Mucosa of descending colon (tissue), 3 donors: Measurements from ENCODE around the gene C17orf107. TPM values are rescaled to one million over a fixed set of nuclear protein-coding genes. Genes with fewer than 3 reads are reported as not detected.

Source experiments
- ATAC-seq: fragments of 200-7000 bp; cut with Tn5 transposase; one replicate; pipeline ENCODE4 v1.9.1; 2020; ENCODE audit warnings: mild to moderate bottlenecking, moderate library complexity
- DNase-seq, 3 donors: peaks; one replicate each; pipeline ENCODE4 v3.0.0-alpha.2; 2020
- H3K36me3 ChIP-seq: fragments of 200-600 bp; one replicate; pipeline ENCODE4 v1.8.0; 2021; ENCODE audit warnings: low read depth, mild to moderate bottlenecking
- H3K4me1 ChIP-seq: fragments of 200-600 bp; one replicate; pipeline ENCODE4 v1.8.0; 2021; ENCODE audit warnings: low read depth, mild to moderate bottlenecking
- H3K4me3 ChIP-seq: fragments of 200-600 bp; one replicate; pipeline ENCODE4 v1.8.0; 2021; ENCODE audit warnings: mild to moderate bottlenecking
- H3K9me3 ChIP-seq: fragments of 200-600 bp; one replicate; pipeline ENCODE4 v1.8.0; 2021; ENCODE audit warnings: mild to moderate bottlenecking
- intact Hi-C, 2 donors: fragments of 100-400 bp; cut with DNase I in 1 of 2; cut with micrococcal nuclease in 1 of 2; formaldehyde crosslinking; loops; one replicate each; pipeline versions ENCODE4 v1.11.0 to v1.11.1; 2022; cut with DNase I, micrococcal nuclease
- total RNA-seq, 3 donors: library from RNA; stranded (reverse); fragmentation: NEBNext Ultra II Directional in 2 of 3; extraction: Animal tissue kit (Norgen Biotek cat#: 25700) in 2 of 3; gene quantifications; one replicate each; pipeline versions ENCODE4 v1.2.1 to v1.2.4, GENCODE V29; 2021 to 2023
- TF ChIP-seq, protein P1 (sequence below): fragments of 200-600 bp; IDR thresholded peaks from one replicate; pipeline ENCODE4 v1.8.0; 2022; ENCODE audit warnings: antibody characterized with exemption, mild to moderate bottlenecking
- donor health status: DM: no; HTN: no; CAD: no; lungs with moderate emphysema.
- donor health status: DM: no; HTN: no; CAD: no.
- donor health status: DM: no; HTN: yes; CAD: no.

Gene C17orf107
- total RNA-seq, 3 donors from 2014 or later = 0.52 to 2.6 (median 0.80) TPM

GRCh38 chr17:4881761-4882555 lies 17.4 kb upstream of the C17orf107 start:
- Histone ChIP-seq H3K36me3 (peaks cover 3% of the 10 kb centered on the region), H3K4me3 (no peak overlapping the region), H3K9me3 (no peaks in the 10 kb centered on the region), H3K4me1 (no peaks in the 10 kb centered on the region)
- ATAC-seq (peak; percentile 95), DNase-seq (peak; percentile 74 to 89 (median 83))
- TF ChIP-seq, protein P1, sequence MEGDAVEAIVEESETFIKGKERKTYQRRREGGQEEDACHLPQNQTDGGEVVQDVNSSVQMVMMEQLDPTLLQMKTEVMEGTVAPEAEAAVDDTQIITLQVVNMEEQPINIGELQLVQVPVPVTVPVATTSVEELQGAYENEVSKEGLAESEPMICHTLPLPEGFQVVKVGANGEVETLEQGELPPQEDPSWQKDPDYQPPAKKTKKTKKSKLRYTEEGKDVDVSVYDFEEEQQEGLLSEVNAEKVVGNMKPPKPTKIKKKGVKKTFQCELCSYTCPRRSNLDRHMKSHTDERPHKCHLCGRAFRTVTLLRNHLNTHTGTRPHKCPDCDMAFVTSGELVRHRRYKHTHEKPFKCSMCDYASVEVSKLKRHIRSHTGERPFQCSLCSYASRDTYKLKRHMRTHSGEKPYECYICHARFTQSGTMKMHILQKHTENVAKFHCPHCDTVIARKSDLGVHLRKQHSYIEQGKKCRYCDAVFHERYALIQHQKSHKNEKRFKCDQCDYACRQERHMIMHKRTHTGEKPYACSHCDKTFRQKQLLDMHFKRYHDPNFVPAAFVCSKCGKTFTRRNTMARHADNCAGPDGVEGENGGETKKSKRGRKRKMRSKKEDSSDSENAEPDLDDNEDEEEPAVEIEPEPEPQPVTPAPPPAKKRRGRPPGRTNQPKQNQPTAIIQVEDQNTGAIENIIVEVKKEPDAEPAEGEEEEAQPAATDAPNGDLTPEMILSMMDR = peak; percentile 74
- intact Hi-C loops = loop anchor here in 1 of 2 donors (10.0 kb wide), 2 partner anchors 97 to 177 kb away; partner anchors contain the start of genes GLTPD2, PELP1 and VMO1

DNA sequence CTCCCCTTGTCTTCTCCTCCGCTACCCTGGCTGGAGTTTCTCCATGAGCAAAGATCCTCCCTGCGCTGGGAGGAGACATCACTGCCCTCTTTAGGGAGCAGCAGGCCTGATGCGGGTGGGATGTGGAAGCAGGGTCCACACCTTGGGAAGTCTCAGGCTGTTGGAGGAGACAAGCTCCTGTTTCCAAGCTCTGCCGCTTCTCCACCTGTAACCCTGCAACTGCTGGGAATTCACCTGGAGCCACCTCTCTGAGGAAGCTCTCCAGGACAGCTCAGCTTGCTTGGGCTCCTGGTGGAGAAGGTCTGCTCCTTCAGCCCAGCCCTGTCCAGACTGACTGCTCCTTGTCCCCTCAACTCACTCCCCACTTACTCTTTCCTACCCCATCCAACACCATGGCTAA lies 14.8 kb upstream of the C17orf107 start:
- H3K36me3 ChIP-seq = peaks cover 3% of the 10 kb centered on the region
- peak in 1 of 3 donors; percentile 19 for DNase-seq
- TF ChIP-seq, protein P1 = no peak
- H3K4me3 ChIP-seq = no peak overlapping the region
- intact Hi-C loops = loop anchor here in 1 of 2 donors (10.0 kb wide), 2 partner anchors 100 to 180 kb away; partner anchors contain the start of genes GLTPD2, PELP1 and VMO1
- H3K9me3 ChIP-seq = no peaks in the 10 kb centered on the region
- H3K4me1 ChIP-seq = no peaks in the 10 kb centered on the region
- ATAC-seq = no peak

- H3K4me1 ChIP-seq = no peaks in the 10 kb centered on the region
- ATAC-seq (no peak), DNase-seq (peak in 1 of 3 donors; percentile 40)
- peaks cover 3% of the 10 kb centered on the region for H3K36me3 ChIP-seq
- no peaks in the 10 kb centered on the region for H3K9me3 ChIP-seq
- intact Hi-C loops = loop anchor here (5.0 to 10.0 kb wide), 3 partner anchors 100 to 182 kb away; partner anchors contain the start of genes GLTPD2 (in 2 of the 2), VMO1 (in 2 of the 2) and PELP1 (in 1 of the 2)
- no peak overlapping the region for H3K4me3 ChIP-seq
- TF ChIP-seq, protein P1 = no peak
Observed at GRCh38 chr17:4886830-4887229, 12.5 kb upstream of the C17orf107 start.

DNA sequence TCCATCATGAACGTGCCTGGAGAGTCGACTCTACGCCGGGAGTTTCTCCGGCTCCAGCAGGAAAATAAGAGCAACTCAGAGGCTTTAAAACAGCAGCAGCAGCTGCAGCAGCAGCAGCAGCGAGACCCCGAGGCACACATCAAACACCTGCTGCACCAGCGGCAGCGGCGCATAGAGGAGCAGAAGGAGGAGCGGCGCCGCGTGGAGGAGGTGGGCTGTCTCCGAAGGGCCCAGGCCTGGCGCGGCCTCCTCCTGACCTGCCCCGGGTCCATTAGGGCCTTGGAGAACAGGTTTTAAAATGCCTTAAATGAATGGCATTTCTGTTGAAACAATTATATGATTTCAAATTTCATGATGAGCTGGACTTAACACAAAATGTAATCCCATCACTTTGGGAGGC lies 11.8 kb upstream of the C17orf107 start:
- Histone ChIP-seq H3K4me1 (no peaks in the 10 kb centered on the region), H3K9me3 (no peaks in the 10 kb centered on the region), H3K4me3 (no peak overlapping the region), H3K36me3 (peaks cover 3% of the 10 kb centered on the region)
- DNase-seq (peak in 1 of 3 donors; percentile 29), ATAC-seq (no peak)
- intact Hi-C loops = loop anchor here (5.0 to 10.0 kb wide), 3 partner anchors 100 to 183 kb away; partner anchors contain the start of genes GLTPD2 (in 2 of the 2), VMO1 (in 2 of the 2) and PELP1 (in 1 of the 2)
- TF ChIP-seq, protein P1 = no peak

DNA sequence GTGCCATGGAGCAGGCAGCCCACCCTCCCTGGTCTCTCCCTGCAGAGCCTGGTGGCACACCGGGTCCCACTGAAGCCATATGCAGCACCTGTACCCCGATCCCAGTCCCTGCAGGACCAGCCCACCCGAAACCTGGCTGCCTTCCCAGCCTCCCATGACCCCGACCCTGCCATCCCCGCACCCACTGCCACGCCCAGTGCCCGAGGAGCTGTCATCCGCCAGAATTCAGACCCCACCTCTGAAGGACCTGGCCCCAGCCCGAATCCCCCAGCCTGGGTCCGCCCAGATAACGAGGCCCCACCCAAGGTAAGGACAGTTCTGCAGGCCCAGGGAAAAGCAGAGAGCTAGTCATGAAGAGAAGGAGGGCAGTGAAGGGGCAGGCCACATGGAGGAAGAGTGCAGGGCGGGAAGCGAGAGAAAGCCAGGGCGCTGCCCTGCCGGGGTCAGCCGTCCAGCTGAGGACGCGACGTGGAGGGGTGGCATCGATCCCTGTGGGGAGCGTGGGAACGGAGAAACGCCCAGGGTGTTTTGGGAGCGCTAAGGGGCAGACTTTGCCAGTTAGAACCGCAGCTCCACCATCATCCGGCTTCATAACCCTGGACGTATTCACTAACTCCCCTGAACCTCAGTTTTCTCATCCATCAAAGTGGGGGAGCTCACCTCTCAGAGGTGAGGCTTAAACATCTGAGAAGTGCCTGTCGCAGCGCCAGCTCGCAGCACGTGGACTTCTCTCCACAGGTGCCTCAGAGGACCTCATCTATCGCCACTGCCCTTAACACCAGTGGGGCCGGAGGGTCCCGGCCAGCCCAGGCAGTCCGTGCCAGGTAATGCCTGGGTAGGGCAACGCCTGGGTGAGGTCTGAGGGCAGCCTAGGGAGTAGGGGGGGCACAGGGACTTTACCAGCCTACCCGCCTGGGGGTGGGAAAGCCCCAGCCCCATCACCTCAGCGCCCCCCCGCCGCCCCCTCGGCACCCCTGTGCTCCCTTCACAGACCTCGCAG lies 7.6 kb upstream of the C17orf107 start:
- H3K4me1 ChIP-seq = no peaks in the 10 kb centered on the region
- DNase-seq (peak in 1 of 3 donors; percentile 53), ATAC-seq (no peak)
- TF ChIP-seq, protein P1 = no peak
- H3K9me3 ChIP-seq = no peaks in the 10 kb centered on the region
- intact Hi-C loops = loop anchor here in 1 of 2 donors (10.0 kb wide), 1 partner anchor 167 kb away; no protein-coding TSS in a partner anchor
- no peak overlapping the region for H3K4me3 ChIP-seq
- peaks cover 3% of the 10 kb centered on the region for H3K36me3 ChIP-seq
